CD4-positive, alpha-beta T cell treated with Interleukin-4 for 1 hour (primary cell): Measurements from ENCODE around the gene ZC3H12C.

Source experiments
- DNase-seq, 2 donors: peaks; one replicate each; pipeline ENCODE4 v3.0.0-alpha.2; 2020 to 2022

Gene ZC3H12C

DNA sequence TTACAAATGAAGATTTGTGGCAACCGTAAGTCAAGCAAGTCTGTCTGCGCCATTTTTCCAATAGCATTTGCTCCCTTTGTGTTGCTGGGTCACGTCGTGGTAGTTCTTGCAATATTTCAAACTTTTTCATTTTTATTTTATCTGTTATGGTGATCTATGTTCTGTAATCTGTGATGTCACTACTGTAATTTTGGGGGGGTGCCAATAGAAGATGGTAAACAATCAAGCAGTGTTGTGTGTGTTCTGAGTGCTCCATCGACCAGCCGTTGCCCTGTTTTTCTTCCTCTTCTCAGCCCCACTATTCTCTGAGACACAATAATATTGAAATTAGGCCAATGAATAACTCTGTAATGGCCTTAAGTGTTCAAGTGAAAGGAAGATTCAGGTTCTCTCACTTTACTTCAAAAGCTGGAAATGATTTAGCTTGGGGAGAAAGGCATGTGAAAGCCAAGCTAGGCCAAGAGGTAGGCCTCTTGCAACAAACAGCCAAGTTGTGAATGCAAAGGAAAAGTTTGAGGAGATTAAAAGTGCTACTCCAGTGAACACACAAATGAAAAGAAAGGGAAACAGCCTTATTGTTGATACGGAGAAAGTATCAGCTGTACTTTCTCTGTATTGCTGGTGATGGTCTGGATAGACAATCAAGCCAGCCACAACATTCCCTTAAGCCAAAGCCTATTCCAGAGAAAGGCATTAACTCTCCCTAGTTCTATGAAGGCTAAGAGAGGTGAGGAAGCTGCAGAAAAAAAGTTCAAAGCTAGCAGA, 7.5 kb downstream of the ZC3H12C start:
- DNase-seq, result no peak

DNA sequence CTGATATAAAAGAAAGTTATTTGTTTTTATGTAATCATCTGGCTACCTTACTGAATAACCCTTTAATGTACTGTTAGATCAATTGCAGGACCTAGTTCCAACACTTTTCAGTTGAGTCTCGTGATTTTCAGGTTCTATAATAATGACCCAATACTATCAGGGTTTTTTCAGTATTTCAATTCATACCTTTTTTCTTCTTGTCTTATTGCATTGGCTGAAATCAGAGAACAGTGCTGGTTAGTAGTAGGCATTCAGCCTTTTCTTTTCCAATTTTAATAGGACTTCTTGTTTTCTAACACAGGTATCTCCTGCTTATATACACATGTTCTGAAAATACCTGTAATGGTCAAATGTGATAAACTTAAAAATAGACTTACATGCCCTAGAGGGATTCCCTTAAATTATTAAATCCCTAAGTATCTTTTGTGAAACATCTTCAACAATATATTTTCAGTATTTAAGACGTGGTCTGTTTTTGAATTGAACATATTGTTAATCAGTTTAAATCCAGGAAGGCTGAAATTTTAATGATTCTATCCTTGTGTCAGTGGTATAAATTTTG, 13.6 kb downstream of the ZC3H12C start:
- no peak for DNase-seq

DNA sequence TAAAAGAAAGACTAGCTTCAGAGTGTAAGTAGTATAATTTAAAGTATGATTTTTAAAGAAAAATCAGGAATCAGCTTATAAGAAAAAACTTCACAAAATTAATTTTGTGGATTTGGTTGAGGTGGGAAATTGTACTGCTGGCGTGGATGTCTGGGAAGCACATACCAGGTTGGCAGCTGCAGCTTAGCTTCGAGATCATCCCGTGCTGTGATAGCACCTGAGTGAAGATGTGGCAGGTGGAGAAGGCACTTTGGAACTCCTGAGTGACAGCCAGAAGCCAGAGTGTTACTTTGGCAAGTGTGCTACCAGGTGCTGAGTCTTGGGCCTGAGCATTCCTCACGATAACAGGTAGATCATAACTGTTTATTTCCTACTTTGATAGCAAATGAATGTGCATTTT, 17.7 kb downstream of the ZC3H12C start:
- DNase-seq, result no peak

DNA sequence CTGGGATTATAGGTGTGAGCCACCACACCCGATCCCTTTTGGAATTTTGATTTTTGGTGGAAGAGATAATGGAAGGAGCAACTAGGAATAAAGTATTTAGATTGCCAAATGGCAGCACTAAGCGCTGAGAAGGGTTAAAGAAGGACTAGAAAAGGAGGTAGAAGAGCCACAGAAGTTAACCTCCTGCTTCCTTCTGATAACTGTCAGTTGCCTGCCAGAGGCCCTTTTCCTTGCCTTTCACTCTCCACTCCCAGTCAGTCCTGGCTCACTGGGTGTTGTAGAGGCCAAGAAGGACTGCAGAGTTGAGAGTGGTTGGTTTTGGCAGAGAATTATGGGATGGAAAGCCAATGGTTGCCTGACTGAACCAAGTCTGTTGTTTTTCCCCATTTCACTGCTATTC, 19.3 kb downstream of the ZC3H12C start:
- DNase-seq, result no peak

DNA sequence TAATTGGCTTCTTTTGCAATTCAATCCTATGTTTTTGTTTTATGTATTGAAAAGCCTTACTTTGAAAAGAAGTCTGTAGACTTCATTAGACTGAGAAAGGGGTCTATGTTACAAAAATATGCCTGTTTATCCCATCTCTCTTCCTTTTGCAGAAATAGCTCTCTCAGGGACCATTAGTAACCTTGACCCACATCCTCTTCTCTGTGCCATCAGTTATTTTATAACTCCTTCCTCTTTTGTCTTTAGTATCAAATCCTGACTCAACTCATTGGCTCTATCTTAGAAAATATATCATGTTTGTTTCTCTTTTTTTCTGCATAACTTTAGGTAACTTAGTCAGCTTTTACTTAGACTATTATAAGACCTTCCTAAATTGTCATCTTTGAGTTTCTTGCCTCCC, 20.3 kb downstream of the ZC3H12C start:
- DNase-seq, result no peak

DNA sequence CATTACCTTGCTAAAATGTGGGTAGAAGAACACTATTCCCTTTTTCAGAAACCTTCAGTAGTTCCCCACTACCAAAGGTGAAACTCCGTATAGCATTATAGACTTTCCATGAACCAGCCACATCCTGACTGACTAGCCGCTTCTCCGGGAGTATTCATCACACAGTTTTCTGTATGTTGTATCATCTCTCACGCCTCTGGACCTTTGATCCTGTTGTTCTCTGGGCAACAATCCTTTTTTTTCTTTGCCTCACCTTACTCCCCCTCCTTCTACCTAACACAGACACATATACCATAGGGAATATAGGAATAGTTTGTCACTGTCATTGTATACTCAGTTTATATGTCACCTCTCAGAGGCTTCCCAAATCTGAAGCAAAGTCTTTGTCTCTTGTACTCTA, 20.8 kb downstream of the ZC3H12C start:
- DNase-seq, result no peak

DNA sequence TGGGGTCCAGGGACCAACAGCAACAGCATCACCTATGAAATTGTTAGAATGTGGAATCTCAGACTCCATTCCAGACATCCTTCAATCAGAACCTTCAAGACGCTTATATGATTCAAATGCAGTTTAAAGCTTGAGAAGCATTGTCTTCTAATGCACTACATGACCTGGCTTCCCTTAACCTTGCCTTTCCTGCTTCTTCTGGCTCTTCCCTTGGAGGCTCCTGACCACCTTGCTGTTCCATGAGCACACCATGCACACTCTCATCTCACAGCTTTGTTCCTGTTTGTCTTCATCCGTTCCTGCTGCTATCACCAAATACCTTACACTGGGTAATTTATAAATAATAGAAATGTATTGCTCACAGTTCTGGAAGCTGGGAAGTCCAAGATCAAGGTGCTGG, 26.1 kb downstream of the ZC3H12C start:
- DNase-seq, result no peak

DNA sequence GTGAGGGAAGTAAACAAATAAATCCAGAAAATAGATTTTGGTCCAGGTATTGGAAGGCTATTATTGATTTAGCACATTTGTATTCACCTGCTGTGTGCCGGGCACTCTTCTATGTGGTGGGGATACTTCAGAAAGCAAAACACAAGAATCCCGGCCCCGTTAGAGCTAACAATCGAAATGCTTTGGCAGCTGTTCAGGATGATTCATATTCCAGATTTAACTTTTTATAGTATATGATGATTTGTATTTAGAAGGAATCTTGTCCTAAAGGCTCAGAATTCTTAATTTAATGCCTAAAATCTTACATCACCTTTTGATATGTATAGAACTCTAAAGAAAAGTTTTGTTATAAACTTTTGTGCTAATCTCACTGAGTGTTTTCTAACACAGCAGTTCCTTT, 28.0 kb downstream of the ZC3H12C start:
- DNase-seq, result no peak

DNA sequence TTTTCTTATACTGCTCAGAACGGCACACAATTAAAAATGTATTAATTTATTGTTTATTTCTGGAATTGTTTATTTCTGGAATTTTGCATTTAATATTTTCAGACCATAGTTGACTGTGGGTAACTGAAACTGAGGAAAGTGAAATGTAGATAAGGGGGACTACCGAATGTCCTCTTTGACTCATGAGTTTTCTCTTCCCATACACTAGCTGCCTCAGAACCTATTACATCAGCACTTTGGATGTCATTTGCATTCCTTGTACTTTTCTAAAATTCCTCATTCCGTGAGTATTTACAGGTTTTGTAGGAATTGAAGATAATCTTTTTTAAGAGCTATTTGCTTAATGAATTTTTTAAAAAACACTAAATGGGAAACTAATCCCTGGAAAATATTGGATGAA, 29.8 kb downstream of the ZC3H12C start:
- DNase-seq, result no peak

DNA sequence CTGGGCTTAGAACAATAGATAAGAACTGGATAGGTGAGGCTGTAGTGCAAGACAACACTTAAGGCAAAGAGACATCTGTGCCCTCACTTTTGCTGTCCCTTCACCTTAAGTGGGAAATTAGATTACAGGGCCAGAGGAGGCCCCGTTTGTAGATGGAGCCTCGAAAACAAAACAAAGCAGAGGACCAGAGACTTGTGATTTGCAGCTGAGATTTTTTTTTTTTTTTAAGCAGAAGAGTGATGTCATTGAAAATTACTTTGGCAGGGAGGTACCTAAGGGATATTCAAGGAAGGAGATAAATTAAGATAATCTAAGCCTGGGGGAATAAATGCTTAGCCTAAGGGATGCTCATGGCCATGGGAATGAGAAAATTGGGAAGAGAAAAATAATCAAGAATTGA, 31.4 kb downstream of the ZC3H12C start:
- no peak for DNase-seq

DNA sequence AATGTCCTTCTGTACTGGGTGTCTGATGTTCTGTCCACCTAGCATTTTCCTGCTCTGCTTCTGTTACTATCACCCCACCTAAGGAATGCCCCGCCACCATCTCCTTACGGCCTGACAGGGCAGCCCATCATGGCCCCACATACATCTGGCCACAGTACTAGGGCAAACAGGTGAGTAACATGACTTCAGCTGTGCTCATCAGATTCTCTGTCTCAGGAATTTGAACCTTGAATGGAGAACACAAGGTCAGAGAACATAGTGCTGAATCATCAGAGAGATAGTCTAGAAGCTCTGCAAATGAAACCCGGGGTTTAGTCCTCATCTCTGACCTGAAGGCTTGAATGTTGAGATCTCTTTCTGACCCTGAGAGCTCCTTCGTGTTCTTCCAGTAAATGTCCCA, 32.4 kb downstream of the ZC3H12C start:
- no peak for DNase-seq

DNA sequence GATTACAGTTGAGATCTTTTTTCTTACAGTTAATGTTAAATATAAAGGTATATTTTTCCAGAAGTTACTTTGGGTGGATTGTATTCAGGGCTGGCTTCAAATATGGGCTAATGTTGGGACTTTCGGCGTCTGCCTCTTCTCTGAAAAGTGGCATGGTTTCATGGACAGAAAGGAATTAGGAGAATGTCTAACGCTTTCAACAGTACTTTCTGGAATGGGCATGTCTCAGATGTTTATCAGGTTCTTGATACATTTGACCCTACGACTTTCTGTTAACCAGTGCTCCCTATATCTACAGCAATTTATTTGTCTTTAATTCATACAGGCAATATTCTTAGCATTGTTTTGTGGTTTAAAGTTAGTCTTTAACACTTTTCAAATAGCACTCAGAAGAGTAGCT, 33.7 kb downstream of the ZC3H12C start:
- no peak for DNase-seq

DNA sequence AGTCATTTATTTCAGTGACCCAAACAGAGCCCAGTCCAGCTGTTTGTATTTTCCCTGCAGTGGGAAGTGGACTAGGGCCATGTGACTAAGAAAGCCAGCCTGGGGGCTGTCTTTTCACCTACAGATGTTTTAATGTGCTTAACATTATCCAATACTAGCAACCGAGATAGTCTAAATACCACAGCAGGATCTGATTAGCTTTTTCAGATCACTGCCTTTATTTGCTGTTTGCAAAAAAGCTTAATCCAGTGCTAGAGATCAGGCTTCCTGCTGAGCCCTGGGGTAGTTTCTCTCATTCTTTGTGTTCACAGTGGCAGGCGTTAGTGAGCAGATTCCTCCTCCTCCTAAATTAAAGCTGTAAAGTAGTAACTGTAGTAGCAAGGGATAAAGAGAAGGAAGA, 35.0 kb downstream of the ZC3H12C start:
- no peak for DNase-seq

DNA sequence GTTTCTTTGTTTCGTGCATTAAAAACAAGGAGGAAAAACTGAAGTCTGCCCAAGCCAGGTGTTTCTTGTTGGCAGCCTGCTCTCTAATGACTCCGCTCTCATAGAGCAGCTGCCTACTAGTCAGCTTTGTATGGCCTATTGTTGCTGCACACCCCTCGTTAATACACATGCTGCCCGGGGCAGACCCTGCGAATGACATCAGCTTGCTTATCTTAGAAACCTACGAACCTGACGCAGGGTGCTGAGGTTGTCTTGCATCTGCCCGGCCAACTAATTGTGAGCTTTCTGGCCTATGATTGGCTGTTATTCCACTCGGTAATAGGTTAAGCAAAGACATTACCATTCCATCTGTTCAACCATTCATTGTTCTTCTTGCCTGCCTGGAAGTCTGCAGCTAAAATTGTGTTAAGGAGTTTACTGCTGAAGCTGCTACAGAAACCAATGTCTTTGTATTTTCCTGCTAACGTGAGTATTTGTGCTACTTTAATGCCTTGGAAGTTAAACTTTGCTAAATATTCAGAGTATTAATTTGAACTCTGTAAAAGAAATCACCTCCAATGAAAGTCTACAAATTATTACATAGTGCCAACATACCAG, 37.5 kb downstream of the ZC3H12C start:
- DNase-seq, result no peak

DNA sequence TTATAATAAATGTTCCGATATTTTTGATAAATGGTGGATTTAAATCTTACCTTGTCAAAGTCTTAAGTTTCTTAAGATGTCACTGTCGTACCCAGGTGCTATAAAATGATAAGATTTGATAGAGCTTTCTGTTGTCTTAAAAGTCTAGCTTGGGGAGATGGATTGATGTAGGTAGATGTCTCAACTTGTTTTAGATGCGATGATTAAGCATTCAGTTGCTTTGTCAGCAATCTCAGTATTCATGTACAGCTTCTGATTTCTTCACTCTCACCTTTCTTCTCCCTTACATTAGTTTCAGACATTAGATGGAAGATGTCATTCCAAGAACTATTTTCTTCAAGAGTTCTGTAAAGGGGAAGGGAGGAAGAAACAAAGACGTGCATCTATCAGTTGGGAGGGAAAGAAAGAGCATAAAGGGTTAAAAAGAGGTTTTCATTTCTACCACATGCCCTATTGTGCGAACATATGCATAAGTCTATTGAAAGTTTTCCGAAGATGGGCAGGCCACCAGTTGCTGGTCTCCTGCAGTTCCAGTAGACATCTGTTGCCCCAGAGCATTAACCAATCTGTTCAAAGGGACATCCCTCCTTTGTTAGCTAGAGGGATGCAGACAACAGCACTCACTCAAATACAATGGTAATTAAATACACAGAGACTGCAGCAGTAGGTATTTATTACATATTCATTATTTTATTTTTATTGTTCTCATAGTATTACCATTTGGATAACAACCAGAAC, 38.4 kb downstream of the ZC3H12C start:
- DNase-seq, result no peak

DNA sequence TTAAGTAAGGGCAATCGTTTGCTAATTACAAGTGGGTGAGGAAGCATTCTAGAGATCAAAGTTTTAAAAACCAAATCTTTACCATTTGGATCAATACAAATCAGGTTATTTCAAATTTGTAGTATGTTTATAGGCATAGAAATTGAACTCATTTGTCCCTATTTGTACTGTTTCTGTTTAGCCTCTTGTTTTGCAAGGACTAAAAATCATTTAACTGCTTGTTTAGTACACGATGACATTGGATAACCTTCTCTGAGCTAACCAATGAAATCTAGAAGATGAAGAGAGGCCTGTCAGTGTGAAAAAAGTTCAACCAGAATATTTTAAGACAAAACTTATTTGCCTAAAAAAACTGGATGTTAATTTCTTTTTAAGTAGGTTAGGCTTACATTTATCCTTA, 40.0 kb downstream of the ZC3H12C start:
- no peak for DNase-seq

DNA sequence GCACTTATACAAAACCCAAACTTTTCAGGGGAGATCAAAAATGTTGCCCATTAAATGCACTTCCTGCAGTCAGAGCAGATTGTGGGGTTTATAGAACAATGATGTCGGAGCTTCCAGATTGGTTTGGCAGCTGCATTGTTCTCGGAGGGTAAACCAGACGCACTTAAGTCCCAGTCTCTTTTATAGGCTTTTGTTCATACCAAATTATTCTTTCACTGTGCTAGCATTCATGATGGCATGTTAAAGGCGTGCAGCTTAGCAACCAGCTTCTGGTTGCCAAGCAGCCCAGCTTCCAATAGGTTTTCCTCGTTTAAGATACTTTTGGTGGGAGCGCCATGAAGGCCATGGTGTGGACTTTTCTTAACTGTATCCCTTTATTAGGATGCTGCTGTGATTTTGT, 40.9 kb downstream of the ZC3H12C start:
- DNase-seq, result no peak

DNA sequence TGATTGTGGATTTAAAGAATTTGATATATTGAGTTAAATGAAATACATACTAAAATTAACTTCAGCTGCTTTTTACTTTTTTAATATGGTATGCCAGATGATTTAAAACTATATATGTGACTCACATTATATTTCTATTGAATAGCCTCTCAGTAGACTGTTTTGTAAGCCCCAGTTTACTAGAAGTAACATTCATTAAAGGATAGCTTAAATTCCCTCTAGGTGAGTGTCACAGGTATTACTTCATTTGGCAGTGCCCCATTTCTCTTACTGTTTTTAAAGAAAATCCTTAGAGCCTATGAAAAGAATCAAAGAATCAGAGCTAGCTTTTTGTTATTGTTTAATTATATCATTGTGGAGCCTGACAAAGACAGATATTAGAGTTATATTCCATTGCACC, 48.6 kb downstream of the ZC3H12C start:
- no peak for DNase-seq

DNA sequence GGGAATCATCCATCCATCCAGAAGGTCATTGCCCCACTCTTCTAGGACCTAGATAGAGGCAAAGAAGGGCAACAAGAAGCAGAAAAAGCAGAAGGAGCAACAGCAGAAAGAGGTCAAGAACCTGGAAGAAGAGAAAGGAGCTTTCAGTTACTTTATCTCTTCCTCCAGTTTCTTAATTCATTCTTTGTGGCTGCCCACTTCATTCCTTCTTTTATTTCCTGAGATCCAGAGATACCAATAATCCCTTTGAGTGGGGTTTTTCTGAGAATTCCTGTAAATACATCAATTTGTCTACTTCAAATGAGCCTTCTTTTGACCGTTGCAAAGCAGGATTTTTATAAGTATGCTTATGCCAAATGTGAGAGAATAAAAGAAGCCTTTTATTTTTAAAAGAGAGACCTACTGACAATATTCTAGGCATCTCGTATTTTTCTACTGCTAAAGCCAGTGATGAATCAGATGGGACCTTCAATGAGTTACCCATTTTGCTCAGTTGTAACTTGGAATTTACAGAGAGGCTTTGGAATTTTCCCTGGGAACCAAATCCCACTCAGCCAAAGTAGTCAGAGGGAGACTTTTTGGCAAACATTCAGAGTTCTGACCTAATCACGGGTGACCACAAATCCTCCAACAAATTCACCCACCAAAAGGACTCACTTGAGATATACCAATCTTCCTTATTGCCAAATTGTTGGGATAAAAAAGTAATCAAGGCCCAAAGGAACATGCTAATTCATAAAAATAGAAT, 54.9 kb downstream of the ZC3H12C start:
- DNase-seq, result no peak

DNA sequence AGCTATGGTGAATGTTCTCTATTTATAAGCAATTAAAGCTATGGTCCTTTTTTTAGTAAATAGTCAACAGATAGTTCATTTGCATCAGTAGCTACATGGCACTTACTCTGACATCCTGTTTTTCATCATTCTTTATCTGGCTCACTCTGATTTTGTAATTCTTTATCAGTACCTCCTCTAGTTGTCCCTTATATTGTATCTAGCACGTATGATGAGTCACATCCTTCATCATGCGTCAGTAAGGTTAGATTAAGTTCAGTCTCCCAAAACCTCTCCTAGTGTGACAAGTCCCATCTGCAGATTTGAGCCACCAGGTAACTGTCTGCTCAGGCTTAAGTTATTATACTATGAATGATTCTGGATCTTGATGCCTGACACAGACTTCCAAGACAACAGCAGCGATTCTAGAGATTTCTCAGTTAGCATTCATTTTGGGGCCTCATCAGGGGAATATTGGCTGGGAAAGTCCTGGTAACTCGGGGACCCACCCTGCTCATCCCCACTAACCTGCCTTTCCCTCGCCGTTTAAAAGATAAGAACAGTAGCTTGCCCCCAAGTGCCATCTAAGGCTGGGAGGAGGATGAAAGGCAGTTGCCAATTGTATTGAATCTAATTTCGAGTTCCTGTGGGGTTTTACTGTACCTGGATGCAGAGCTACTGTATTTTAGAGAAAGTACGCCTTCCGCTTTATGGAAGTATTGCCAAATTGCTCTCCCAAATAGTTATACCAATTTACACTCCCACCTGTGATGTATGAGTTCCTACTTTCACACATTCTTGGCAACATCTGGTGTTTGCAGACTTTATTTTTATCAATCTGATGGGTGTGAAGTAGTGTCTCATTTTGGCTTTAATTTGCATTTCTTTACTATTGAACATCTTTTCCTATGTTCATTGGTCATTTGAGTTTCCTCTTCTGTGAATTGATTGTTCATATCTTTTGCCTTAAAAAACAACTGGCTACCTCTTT, 55.9 kb downstream of the ZC3H12C start:
- no peak for DNase-seq

DNA sequence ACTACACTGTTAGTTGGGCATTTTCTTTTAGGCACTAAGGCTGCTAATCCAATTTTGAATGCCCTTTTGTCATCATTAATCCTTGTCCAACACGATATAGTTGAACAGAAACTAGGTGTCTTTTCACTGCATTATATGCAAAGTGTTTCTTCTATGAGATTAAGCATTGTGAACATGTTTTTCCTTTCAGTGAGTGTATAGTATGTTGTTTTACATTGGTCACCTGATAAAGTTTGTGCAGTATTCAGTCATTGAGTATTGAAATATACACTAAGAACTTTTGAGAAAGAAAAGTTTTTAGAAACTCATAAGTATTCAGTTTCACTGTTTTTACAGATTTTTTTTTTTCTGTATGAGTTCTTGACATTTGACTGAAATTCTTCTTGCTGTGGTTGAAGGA, 59.0 kb downstream of the ZC3H12C start:
- no peak for DNase-seq

DNA sequence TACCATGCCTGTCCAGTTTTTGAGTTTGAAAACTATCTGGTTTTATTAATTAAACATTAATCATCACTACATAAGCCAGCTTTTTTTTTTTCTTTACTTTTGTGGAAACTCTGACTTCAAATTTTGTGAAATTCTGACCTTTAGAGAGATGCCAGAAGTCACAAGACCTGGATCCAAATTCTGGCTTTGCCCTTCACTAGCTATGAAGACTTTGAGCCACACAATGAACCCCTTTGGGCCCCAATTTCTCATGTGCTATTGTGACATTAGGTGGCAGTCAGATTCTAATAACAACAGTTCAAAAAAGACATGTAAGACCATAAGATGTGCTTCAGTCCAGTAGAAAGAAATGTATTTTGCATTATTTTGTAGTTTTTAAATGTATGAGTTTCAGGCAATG, 60.3 kb downstream of the ZC3H12C start:
- DNase-seq, result no peak
